ENCODE data around the gene ZNF716. TPM values are rescaled to one million over a fixed set of nuclear protein-coding genes. Genes with fewer than 3 reads are reported as not detected.

Gene ZNF716
- total RNA-seq, 1 experiment from 2014 or later, result not detected

DNA sequence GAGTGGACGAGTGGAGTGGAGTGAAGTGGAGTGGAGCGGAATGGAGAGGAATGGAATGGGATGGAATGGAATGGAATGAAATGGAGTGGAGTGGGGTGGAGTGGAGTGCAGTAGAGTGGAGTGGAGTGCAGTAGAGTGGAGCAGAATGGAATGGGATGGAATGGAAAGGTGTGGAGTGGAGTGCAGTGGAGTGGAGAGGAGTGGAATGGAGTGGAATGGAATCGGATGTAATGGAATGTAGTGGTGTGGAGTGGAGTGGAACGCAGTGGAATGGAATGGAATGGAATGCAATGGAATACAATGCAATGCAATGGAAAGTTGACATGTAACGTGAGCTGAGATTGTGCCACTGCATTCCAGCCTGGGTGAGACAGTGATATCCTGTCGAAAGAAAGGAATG lies 46.4 kb downstream of the ZNF716 start:
- Mint-ChIP-seq H3K9me3 (peaks cover 35% of the 10 kb centered on the region in 2 experiments), H3K27ac (no peak overlapping the region), H3K27me3 (ENCODE audit: low read depth) (no peaks in the 10 kb centered on the region), H3K36me3 (ENCODE audit: insufficient read depth in 1 of 3, low read depth in 3 of 3) (peaks cover 0 to 2% (median 1%) of the 10 kb centered on the region in 3 experiments; a peak in 4 of 7 replicates), H3K4me1 (no peaks in the 10 kb centered on the region), H3K4me3 (no peak overlapping the region)
- Histone ChIP-seq H2AFZ (ENCODE audit: low read length) (no peak overlapping the region), H4K20me1 (ENCODE audit: control insufficient read depth, insufficient read depth, insufficient read length) (no peaks in the 10 kb centered on the region), H3K23me2 (ENCODE audit: insufficient read length, low read depth, low read length, poor library complexity, severe bottlenecking) (no peaks in the 10 kb centered on the region), H4K8ac (replicated peaks; ENCODE audit: insufficient read length, low read depth, low read length) (no peak overlapping the region), H2BK20ac (ENCODE audit: low read depth, low read length, poor library complexity, severe bottlenecking) (no peak overlapping the region), H3K14ac (ENCODE audit: insufficient read depth, low read length) (no peak overlapping the region), H3K79me2 (ENCODE audit: insufficient read depth, low read length) (no peaks in the 10 kb centered on the region), H3K23ac (ENCODE audit: insufficient read length, low read depth, low read length) (no peak overlapping the region), H3K4ac (ENCODE audit: low read depth, low read length) (no peak overlapping the region), H4K91ac (ENCODE audit: insufficient read length, low read depth, low read length) (no peak overlapping the region), H3K27me3 (ENCODE audit: insufficient read depth, low read length) (no peaks in the 10 kb centered on the region), H3K4me2 (ENCODE audit: insufficient read depth, insufficient read length, low read length) (no peak overlapping the region), H3K9ac (ENCODE audit: extremely low read depth, insufficient read length, low read length) (no peak overlapping the region), H4K5ac (ENCODE audit: insufficient read length, low read depth, low read length) (no peak overlapping the region), H3K18ac (ENCODE audit: insufficient read length, low read depth, low read length) (no peak overlapping the region), H2BK5ac (ENCODE audit: insufficient read length, low read length) (no peak overlapping the region), H3K9me3 (ENCODE audit: control insufficient read depth, low read depth, low read length) (peaks cover 78% of the 10 kb centered on the region), H2BK12ac (ENCODE audit: insufficient read length, low read depth, low read length) (no peak overlapping the region), H2BK120ac (ENCODE audit: low read depth, low read length, poor library complexity, severe bottlenecking) (no peak overlapping the region), H3T11ph (ENCODE audit: low read length) (no peak overlapping the region), H3K79me1 (ENCODE audit: insufficient read depth, low read depth, low read length, poor library complexity, severe bottlenecking) (no peaks in the 10 kb centered on the region), H3K27ac (ENCODE audit: insufficient read length, low read depth, low read length) (no peak overlapping the region), H3K56ac (ENCODE audit: insufficient read length, low read depth, low read length) (no peak overlapping the region), H3K4me1 (ENCODE audit: insufficient read depth, low read length) (no peaks in the 10 kb centered on the region), H2AK5ac (ENCODE audit: insufficient read length, low read length) (no peak overlapping the region), H2BK15ac (ENCODE audit: low read depth, low read length) (no peak overlapping the region)
- DNase-seq, result no peak
- TF ChIP-seq, protein P1, sequence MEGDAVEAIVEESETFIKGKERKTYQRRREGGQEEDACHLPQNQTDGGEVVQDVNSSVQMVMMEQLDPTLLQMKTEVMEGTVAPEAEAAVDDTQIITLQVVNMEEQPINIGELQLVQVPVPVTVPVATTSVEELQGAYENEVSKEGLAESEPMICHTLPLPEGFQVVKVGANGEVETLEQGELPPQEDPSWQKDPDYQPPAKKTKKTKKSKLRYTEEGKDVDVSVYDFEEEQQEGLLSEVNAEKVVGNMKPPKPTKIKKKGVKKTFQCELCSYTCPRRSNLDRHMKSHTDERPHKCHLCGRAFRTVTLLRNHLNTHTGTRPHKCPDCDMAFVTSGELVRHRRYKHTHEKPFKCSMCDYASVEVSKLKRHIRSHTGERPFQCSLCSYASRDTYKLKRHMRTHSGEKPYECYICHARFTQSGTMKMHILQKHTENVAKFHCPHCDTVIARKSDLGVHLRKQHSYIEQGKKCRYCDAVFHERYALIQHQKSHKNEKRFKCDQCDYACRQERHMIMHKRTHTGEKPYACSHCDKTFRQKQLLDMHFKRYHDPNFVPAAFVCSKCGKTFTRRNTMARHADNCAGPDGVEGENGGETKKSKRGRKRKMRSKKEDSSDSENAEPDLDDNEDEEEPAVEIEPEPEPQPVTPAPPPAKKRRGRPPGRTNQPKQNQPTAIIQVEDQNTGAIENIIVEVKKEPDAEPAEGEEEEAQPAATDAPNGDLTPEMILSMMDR (conservative IDR thresholded peaks at IDR 0.05), result no peak
- 100% methylated on average over 3 of the region's 6 CpGs for WGBS (ENCODE audit: extremely low coverage, insufficient read length, low lambda C conversion rate)
